Measurements from ENCODE around the gene SLC27A2. TPM values are rescaled to one million over a fixed set of nuclear protein-coding genes. Genes with fewer than 3 reads are reported as not detected.

Gene SLC27A2
- polyA plus RNA-seq, 1 donor, result 0.09 TPM

DNA sequence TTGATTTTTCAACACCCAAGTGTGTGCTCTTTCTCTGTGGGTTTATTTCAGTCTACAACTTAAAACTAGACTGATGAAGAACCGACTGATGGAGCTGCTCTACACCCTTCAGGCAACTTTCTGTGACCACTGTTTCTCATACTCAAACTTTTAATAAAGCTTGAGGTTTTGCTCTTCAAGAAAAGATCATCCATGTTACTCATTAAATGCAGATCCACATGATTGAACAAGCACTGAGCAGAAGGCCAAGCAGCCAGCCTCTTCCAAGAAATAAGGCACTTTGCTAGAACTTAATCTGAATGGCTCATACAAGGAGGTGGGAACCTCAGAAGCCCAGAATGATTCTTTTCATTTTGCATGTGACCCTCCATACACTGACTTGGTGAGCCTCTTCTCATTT is 8.7 kb downstream of the SLC27A2 start:
- DNase-seq (ENCODE audit: low read depth), result no peak

DNA sequence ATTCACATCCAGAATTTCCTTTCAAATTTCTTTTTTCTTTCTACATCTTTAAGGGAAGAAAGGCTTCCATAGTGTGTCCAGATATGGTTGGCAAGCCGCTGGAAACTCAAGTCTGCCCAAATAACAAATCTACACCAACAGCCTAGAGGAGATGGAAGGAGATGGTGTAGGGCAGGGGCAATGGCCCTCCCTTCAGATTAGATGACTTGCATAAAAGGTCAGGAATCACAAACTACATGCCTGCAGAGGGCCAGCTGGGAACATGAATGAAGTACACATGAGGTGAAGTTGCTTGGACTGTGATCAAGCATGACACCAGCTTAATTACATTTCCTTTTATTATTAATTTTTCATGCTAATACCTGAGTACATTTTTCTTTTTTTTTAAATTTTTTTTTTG is 10.2 kb downstream of the SLC27A2 start:
- DNase-seq (ENCODE audit: low read depth), result no peak

DNA sequence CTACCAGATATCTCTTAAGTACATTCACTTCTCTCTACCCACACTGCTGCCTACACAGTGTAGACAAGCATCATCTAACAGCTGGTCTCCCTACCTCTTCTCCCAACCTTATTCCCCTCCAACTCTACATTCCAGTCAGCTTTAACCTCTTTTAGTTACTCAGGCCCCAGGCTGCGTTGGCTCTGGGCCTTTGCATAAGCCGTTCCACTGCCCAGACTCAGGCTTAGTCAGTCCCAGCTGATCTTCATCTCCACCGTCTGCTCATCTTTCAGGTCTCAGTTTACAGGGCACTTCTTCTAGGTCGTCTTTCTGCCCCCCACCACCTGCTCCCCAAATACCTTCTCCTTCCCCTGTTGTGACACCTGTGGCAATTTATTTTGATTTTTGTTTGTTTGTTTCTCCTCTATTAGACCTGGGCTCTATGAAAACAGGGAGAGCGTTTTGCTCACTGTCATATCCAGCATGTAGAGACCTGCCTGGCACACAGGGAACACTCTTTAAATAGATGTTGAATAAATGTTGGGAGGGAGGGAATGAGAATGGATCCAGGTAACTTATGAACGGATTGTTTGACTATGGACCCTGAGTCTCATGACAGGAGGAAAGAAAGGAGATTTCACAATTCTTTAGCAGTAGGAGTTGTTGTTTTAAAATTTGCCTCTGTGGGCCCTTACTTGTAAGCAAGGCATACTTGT is 11.1 kb downstream of the SLC27A2 start:
- no peak for DNase-seq (ENCODE audit: low read depth)

DNA sequence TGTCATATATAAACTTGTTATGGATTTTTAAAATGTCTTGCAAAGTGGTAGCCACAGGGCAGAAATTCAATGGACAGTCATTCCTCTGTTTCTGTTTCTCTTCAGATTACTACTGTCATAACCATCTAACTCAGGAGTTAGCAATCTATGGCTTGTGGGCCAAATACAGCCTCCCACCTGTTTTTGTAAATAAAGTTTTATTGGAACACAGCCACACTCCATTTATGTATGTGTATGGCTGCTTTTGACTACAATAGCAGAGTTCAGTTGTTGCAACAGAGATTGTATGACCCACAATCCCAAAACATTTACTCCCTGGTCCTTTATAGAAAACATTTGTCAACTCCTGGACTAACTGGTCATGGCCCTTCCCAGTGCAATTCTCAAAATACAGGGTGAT is 20.0 kb downstream of the SLC27A2 start:
- DNase-seq (ENCODE audit: low read depth), result no peak

DNA sequence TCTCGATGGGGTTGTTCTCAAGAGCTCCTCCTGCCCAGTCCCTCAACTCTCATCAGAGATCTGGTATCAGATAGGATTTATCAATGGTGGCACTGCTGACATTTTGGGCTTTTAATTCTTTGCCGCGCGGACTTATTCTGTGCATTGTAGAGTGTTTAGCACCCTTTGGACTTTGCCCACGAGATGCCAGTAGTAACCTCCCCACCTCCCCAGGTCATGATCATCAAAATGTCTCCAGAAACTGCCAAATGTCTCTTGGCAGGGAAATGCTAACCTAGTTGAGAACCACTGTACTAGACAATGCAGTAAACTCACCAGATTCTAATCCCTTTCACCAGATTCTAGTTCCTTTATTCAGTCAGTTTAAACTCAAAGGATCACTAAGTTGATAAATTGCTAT is 24.0 kb downstream of the SLC27A2 start:
- no peak for DNase-seq (ENCODE audit: low read depth)

DNA sequence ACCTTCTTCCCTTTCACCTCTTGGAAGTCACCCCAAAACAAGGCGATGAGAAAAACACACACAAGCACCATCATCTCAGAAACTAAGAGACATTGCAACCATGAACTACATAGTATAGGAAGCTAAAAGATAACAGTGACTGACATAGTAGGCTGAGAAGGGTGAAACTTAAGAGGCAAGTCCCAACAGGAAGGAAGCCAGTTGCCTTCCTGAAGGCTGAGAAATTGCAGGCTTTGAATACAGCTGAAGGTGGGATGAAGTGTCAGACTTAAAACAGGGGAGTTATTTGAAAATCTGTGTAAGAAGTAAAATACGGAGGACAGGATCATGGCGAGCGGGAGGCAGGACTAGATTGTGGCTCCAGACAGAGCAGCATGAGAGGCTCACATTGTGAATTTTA is 27.8 kb downstream of the SLC27A2 start:
- no peak for DNase-seq (ENCODE audit: low read depth)

DNA sequence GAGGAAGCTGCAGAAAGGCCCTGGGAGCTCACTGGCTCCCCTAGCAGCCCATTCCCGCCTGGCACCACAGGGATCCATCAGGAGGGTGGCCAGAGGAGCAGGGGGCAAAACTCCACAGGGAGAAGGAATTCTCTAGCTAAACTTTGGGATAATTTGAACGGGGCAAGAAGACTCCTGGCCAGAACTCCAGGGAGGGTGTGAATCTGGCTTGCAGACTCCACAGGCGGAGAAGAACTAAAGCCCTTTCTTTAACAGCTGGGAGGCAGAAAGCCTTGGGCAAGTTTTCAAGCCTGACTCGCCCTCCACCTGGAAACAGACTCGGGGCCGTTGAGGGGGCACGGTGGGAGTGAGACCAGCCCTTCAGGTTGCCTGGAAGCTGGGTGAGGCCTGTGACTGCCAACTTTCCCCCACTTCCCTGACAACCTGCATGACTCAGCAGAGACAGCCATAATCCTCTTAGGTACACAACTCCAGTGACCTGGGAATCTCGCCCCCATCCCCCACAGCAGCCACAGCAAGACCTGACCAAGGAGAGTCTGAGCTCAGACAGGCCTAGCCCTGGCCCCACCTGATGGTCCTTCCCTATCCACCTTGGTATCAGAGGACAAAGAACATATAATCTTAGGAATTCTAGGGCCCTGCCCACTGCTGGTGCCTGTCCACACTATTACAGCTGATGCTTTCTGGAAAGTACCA is 28.6 kb downstream of the SLC27A2 start:
- no peak for DNase-seq (ENCODE audit: low read depth)

DNA sequence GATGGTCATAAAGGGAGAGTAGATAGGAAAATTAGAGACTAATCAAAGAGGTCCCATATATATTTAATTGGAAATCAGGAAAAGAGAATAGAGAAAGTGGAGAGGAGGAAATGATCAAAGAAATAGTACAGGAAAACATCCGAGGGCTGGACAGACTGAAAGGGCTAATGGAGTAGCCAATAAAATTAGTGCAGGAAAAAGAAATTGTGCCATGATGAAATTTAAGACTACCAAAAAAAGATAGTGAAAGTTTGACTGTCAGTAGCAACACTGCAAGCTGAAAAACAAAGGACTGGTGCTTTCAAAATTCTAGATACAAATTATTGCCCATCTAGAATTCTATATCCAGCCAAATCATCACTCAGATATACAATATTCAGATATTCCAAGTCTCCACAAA is 36.3 kb downstream of the SLC27A2 start:
- DNase-seq (ENCODE audit: low read depth), result no peak

DNA sequence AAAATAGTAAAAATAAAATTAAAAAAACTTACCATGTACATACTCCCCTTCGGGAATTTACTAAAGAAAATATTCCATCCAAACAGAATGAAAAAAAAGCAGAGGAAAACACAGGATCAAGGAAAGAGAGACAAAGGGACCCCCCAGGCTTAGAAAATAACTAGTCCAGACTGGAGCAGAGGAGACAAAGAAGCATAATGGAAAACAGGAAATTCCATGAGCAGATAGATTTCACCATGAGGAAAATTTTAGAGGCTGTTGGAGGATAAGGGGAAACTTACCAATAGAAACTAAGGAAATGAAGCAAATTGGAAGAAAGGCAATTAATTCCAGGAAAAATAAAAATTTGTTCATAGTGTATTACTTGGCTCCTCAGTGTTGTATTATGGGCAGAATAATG is 36.7 kb downstream of the SLC27A2 start:
- DNase-seq (ENCODE audit: low read depth), result no peak

DNA sequence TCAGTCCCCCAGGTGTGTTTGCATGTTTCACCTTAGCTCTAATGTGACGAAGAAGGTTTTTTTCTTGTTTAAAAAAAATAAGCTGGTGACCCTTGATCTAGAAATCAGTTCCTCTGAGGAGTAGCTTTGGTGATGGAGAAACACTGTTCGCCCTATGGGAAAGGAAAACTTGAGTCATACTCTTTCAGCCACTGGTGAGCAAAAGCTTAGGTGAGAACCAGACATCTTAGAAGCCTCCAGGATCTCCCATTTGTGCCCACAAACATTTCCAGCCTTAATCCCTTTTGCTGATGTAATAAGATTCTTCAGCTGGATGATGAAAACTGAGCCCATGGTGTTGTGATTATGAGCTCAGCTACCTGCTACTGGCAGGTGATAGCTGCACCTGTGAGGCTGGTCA is 37.8 kb downstream of the SLC27A2 start:
- no peak for DNase-seq (ENCODE audit: low read depth)

DNA sequence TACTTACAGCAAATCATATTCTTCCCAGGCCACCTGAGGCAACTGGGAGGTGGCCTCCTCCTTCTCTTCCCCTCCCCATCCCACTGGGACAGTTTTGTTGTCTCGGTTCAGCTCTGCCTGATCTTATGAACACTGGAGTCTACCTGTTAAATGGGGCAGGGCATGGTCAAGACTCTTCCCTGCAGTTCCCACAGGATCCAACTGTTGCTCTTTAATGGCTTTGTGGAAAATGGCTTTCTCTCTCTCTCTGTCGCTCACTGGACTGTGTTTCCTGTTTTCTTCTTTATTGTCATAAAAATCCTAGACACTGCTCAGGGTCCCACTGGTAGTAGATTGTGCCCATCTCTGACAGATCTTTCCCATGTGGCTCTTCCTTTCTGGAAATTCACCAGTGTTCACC is 40.2 kb downstream of the SLC27A2 start:
- no peak for DNase-seq (ENCODE audit: low read depth)

DNA sequence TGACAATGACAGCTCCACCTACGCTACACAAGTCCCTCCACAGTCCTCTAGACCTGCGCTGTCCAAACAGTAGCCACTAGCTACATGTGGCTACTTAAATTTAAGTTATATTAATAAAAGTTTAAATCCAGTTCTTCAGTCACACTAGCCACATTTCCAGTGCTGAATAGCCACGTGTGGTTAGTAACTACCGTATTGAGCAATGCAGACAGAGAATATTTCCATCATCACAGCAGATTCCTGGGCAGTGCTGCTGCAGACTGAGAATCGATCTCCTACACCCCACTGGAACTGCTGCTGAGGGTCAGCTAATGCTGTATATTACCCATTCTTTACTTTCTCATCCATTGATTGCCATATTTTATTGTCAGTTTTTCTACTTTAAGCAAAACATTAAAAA is 42.6 kb downstream of the SLC27A2 start:
- no peak for DNase-seq (ENCODE audit: low read depth)

DNA sequence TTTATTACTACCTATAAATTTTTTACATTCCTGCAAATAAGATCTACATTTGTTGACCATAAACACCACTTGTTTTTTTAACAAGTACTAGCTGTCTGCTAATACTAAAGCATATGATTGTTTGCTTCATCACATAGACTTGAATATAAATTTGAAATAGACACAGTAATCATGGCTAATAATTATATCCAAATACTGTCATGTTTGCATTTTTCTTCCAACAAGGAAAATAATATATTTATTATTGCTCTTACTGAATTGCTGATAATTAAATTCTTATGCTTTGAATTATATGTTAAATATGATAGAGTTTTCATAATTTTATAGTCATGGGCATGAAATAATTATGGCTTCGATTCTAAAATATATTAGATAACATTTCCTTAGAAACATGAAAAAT is 43.1 kb downstream of the SLC27A2 start:
- DNase-seq (ENCODE audit: low read depth), result no peak

DNA sequence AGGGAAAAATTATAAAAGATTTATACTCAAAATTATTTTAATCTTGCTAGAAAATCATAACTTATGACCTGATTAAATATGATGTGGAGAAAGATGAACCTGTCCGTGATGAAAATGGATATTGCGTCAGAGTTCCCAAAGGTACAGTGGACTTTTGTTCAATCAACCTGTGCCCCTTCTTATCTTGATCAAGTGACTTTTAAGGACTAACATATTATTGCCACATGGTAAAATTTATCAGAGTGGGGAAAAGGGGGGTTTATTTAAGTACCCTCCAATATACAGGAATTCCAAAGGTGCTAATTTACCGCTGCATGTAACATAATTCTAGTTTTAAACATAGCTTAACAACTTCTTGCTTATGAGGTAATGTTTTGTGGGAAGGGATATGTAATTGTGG is 43.9 kb downstream of the SLC27A2 start:
- DNase-seq (ENCODE audit: low read depth), result no peak

DNA sequence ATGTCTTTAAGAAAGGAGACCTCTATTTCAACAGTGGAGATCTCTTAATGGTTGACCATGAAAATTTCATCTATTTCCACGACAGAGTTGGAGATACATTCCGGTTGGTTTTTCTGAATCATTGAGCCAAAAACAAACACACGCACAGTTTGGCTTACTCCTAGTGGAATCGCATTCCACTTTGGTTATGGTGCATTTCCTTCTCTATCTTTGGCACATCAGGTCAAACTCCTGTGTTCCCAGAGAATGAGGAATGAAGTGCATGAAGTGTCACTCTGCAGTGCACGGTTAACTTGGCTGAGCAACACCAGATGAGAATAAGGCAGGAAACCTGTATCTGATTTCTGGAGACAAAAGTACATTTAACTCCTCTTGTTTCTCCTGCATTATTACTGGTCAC is 45.1 kb downstream of the SLC27A2 start:
- no peak for DNase-seq (ENCODE audit: low read depth)

DNA sequence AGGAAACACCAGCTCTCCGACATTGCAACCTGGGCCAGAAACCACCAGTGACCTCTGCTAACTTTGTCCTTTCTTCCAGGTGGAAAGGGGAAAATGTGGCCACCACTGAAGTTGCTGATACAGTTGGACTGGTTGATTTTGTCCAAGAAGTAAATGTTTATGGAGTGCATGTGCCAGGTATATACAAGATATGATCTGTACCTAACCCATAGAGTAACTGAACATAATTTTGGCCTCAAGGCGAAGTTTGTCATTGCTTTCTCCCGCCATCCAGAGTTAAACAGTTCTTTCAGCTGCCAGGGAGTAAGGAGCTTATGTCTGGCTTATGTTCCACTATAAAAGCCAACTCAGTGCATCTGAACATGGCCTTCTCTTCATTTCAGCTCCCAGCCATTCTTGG is 46.9 kb downstream of the SLC27A2 start:
- DNase-seq (ENCODE audit: low read depth), result no peak

DNA sequence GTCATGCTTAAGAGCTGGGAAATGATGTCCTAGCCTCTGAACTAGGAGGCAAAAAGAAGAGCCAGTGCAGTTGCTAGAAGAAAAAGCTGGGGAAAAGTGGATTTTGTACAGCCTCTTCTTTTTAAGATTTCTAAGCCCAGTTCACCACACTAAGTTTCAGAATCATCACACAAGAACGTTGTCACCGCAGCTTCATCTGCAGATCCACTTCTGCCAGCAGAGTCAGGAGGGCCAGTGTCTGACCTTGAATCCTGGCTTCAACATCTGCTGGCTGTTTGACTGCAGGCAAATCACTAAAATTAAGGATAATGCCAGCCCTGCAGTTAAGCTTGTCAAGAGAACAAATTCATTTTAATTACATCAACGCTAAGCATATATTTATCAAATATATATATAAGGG is 47.3 kb downstream of the SLC27A2 start:
- DNase-seq (ENCODE audit: low read depth), result no peak

DNA sequence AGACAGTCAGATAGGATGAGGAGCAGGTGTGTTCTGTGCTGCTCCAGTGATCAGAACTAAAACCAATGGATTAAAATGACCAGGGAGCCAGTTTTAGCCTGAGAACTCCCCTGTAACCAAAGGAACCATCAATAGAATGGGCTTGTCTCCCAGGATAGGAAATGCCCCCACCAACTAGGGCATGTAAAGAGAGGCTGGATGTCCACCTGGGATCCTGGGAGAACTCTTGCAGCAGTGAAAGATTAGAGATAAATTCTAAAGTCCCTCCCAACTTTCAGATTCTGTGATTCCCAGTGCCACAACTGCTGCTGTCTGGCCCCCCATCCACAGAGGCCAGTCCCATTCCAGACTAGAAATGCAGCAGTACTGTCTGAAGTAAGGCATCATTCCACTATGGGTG is 49.8 kb downstream of the SLC27A2 start:
- DNase-seq (ENCODE audit: low read depth), result no peak

DNA sequence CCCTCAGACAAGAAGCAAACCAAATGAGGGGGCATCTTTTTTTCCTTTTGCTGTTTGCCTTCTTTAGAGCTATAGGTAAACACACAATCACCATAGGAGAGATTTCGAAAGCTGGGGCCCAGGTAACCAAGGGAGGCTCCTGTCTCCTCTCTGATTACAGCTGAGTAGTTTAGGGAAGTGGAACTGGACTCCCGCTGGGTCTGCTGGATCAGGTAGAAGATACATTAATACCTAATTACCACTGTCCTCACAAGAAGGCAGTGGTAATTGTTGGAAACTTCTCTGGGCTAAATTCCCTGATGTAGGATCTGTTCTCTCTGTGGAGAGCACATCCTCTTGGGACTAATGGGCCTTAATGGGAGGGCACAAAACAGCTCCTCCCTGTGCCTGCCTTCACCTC is 50.8 kb downstream of the SLC27A2 start:
- DNase-seq (ENCODE audit: low read depth), result no peak

DNA sequence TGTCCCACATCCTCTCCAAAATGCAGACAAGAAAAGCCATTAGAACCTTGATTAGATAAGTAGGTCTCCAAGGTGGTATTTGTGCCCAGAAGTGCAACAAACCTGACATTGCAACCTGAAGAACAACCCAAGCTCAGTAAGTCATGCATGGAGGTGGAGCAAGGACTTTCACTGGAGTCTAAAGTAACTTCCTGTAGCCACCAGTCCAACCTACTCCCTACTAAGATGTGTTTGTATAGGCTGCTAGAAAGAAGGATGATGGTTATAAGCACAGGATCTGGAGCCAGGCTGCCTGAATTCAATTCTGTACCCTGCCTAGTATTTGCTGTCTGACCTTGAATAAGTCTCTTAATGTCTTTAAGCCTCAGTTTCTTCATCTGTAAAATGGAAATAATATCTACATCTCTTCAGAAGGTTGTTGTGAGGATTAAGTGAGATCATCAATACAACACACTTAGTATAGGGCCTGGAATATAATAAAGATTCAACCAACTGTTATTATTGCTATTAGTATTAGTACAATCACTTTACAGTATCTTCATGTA is 51.3 kb downstream of the SLC27A2 start:
- DNase-seq (ENCODE audit: low read depth), result no peak

DNA sequence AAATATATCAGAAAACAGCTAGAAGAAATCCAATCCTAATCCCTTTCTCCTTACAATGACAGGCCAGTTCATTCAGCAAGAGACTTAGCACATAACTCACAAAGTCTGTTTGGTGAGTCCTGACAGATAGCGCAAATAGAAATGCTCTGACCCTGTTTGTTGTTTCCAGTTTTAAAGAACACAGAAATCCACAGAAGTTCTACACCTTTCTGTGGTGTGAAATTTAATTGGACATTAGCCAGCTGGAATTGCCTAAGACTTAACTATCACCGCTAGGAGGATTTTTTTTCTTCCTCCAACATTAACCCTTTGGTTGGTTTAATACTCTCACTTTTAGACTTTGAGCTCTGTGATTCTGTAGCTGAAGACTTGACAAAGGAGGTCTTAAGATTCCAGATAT is 52.8 kb downstream of the SLC27A2 start:
- DNase-seq (ENCODE audit: low read depth), result no peak

DNA sequence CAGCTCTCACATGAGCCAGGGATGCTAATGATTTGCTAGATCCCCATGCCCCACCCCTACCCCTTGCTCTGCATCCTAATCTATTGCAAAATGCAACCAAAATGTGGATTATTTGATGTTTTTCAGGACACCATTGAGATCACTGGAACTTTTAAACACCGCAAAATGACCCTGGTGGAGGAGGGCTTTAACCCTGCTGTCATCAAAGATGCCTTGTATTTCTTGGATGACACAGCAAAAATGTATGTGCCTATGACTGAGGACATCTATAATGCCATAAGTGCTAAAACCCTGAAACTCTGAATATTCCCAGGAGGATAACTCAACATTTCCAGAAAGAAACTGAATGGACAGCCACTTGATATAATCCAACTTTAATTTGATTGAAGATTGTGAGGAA is 53.8 kb downstream of the SLC27A2 start:
- no peak for DNase-seq (ENCODE audit: low read depth)

DNA sequence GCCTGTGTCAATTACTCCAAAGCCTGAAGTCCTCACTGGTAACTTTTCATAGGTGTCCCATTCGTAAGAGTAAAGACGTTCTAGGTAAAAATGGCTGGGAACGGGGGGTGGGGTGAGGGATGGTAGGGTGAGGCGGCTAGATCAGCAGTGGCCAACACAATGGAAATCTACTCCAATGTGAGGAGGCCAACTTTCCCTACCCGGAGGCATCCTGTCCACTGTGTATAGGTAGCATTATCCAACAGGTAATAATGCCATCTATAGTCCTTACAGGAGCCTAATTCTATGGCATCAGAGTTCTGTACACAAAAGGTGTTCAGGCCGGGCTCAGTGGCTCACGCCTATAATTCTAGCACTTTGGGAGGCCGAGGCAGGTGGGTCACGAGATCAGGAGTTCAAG is 54.4 kb downstream of the SLC27A2 start:
- no peak for DNase-seq (ENCODE audit: low read depth)

DNA sequence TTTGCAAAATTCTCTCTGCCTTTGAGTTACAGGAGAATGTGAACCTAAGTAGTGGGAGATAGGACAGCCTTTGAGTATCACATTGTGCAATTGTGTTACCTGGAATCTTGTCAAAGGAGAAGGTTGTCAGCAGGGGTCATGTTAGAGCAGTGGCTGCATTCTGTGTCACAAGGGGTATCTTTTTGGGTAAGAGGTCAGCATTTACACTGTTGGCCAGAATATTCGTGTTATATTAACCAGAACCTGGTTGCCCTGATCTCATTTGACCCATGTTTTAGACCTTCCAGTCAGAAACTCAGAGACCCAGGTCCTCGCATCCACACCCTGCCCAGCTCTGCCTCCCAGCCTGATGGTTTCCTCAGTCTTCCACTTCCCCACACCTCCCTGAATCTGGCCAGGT is 56.3 kb downstream of the SLC27A2 start:
- DNase-seq (ENCODE audit: low read depth), result no peak
